HS-5 (cell line): ENCODE measurements around the gene CDKL2.
A peak's percentile ranks its signal among the peaks of the same experiment; 100 is the strongest.

Source experiments
- DNase-seq: peaks from one replicate; pipeline ENCODE4 v3.0.0-alpha.2; 2012; ENCODE audit warnings: low read depth

CDKL2 gene

DNA sequence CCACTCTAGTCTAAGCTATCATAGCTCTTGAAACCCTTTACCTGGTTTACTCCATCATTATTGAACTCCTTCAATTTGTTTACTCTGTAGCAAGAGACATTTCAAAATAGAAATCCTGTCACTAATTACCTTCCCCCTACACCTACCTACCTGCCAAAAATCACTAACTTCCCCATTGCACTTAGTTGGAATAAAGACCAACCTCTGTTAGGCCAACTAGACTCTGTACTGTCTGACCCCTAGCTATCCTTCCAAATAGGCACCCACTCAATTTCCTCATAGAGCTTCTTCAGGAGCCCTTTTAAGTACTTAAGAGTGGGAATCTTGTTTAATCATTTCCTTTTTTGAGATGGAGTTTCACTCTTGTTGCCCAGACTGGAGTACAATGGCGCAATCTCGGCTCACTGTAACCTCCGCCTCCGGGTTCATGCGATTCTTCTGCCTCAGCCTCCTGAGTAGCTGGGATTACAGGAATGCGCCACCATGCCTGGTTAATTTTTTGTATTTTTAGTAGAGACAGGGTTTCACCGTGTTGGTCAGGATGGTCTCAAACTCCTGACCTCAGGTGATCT, 8.9 kb upstream of the CDKL2 start:
- no peak for DNase-seq

DNA sequence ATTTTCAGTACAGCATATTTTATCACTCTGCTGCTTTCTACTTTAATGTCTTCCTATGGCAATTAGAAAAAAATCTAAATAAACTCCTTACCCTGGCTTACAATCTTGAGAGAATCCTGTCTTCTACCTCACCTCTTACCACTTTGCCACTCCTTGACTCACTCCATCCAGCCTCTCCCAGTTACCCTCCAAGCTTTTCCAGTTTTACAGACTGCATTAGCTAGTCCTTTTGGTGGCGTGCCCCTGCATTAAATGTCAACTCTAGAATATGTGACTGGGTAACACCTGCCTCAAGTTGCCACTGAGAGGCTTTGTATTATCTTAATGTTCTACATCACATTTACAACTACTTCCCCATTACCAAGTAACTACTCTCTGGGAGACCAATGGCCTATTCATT, 7.5 kb upstream of the CDKL2 start:
- DNase-seq = no peak

DNA sequence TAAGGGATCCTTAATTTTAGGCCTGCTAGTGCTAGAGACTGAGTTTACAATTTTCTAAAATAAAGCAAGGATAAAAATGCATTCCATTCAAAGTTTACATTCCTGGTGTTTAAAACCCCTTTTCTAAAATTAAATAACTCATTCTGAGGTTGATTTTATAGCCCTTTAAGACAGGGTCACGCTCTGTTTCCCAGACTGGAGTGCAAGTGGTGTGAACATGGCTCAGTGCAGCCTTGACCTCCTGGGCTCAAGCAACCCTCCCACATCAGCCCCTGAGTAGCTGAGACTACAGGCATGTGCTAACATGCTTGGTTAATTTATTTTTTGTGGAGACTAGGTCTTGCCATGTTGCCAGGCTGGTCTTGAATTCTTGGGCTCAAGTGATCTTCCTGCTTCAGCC, 6.8 kb upstream of the CDKL2 start:
- DNase-seq = no peak

DNA sequence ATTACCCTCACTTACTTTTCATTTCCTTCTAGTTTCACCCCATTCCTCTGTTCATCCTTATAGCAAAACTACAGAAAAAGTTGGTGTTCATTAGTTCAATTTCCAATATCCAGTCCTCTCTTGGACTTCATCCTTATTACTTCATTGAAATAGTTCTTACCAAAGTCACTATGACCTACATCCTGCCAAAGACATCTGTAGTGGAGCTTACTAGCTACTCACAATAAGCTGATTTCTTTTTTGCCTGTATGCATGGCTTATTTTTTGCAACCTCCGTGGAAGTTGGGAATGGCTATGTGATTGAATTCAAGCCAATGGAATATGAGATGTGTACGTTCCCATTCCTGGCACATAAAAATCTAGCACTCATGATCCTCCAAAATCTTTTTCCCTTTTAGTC, 4.6 kb upstream of the CDKL2 start:
- no peak for DNase-seq

DNA sequence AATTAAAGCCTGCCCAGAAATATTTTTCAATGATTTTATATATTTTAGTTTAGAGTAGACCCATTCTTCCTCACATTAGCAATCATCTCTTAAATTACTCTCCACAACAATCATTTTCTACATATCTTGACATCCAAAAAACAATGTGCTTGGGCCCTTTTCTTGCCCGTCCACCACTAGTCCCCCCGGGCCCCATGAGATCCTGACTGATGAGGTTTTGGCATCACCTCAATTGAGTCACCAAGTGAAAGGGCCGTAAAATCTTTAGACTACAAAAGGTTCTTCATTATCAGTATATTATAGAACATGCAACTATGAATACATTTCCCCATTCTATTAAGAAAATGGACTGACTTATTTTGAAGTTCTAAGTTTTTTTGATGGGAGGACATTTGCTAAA, 4.0 kb upstream of the CDKL2 start:
- no peak for DNase-seq

DNA sequence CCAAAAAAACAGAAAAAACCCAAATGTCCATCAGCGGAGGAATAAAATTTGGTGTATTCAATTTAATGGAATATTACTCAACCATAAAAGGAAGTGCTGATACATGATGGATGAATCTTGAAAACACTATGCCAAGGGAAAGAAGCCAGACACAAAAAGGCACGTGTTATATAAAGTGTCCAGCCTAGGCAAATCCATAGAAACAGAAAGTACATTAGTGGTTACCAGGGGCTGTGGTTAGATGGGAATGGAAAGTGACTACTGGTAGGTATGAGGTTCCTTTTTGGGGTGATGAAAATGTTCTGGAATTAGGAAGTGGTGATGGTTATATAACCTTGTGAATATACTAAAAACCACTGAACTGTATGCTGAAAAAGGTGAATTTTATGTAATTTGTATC, 3.5 kb upstream of the CDKL2 start:
- peak; percentile 34 for DNase-seq

DNA sequence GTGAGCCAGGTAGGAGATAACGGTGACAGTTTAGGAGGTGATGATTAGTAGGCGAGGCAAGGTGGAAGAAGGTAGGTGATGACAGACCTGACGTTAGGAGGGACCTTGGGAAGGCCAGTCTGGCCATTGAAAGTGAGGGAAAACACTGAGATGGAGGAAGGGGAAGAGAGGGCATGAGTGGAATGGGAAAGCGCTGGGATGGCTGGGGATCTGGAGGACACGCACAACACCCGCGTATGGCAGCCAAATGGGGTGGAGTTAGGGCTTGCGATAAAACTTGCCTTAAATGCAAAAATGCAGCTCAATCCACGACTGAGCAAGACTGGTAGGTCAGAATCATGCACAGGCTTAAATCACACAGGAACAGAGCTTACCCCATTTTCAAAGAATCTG, 605 bp upstream of the CDKL2 start:
- no peak for DNase-seq

DNA sequence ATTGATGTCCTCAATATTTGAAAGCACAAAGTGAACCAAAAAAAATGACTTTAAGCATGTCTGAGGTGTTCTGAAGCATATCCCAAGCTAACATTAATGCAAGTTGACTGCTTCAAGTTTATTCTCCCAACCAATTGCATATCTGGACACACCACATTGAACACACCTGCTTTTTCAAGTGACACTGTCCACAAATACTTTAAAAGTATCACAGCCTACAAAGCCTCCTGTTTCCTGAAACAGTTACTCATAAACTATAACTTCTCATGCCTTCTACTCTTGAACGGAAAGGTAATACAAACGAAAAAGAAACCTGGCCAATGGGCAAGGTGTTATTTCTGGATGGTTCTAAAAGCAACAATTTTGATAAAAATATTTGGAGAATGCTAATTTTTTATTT, 1.1 kb downstream of the CDKL2 start:
- no peak for DNase-seq

DNA sequence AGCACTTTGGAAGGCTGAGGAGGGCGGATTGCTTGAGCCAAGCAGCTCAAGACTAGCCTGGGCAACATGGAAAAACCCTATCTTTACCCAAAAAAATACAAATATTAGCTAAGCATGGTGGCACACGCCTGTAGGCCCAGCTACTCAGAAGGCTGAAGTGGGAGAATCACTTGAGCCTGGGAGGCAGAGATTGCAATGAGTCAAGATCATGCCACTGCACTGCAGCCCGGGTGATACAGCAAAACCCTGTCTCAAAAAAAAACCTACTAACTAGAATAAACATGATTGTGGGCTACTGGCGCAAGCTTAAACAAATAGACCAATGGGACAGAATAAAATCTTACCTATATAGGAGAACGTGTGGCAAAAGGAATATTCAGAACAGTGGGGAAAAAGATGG, 7.3 kb downstream of the CDKL2 start:
- DNase-seq = no peak

DNA sequence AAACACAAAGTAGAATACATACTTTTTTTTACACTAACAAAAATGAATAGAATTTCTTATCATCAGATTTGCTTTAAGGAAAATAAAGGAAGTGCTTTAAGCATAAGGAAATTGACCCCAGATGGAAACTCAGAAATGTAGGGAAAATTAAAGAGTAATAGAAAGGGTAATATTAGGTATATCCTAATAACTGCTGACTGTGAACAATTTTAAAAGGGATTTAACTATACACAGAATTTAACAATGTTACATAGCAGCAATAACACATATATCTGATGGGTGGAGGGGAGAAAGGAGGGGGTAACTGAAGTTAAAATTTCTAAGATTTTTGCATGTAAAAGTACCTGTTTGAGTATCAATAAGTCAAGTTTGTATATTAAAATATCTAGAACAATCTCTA, 8.6 kb downstream of the CDKL2 start:
- DNase-seq = no peak

DNA sequence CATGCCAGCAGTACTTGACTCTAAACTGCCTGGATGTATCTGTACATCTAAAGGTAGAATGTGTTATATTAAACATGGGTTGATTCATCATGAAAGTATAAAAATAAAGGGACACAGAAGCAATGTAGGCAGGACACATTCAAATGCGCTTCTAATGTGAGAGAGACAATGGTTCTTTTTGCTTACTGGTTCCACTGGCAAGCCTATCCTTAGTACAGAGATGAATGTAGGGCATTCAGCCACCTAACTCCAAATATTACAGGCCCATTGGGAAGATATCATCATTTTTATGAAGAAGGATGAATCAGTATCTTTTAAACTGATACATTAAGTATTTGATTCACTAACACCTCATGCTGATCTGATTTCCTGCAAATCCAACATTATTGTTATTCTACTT, 18.0 kb downstream of the CDKL2 start:
- DNase-seq = no peak

DNA sequence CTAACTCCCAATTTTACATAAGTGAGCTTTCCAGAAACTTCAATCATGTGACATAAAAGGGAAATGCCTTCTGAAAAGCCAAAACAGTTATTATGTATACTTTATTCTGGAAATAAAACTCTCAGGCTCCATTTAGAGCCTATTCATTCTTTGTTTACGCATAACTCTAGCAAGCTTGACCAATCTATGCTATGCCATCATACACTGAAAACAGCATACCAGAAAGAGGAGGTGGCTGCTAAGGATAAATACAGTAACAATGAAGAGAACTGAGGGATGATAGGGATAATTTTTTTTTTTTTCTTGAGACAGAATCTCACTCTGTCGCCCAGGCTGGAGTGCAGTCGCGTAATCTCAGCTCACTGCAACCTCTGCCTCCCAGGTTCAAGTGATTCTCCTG, 24.4 kb downstream of the CDKL2 start:
- DNase-seq = no peak

DNA sequence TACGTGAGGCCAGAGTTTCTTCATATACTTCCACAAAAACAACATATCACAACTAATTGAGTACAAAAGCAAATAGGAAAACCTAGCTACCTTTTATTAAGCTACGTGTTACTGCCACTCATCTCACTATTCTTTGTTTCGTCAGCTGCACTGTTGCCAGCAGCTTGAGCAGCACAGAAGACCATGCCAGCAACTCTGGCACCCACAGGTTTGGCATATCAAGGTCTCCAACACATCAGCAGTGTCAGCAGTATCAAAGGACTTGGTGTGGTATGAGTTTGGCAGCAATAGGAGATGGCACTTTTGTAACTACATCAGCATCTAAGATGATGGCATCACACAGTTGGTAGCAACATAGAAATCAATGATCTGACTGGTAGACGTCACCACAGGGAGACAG, 30.7 kb downstream of the CDKL2 start:
- no peak for DNase-seq

DNA sequence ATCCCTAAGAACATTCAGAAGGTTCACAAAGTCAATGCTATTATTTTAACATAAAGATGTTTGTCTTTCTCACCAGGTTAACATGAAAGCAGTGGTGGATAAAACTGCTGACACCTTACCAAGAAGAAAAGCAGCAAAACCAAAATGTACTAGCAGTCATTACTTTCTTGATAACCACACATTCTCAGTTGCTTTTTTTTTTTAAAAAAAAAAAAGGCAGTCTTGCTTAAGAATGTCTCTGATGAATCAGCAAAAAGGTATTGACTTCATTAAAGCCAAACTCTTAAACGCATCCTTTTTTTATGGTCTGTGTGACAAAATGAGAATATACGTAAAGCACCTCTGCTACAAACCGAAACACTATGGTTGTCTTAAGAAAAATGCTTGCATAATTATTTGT, 31.9 kb downstream of the CDKL2 start:
- DNase-seq = no peak

DNA sequence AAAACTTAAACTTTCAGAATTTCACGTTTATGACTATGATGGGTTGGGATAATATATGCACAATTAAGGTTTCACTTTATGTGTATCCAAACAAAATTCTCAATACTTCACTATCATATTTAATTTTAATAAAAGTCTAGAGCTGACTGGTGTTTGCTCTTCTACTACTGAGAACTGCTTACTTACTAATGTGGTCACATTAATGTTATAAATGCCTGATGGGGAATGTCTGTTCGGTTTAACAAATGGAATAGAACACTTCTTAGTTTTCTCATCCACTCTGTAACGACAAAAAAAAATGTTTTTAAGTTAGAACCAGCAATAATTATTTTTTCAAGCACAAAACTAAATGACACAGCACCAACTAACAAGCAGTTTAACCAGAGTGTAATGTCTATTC, 34.3 kb downstream of the CDKL2 start:
- DNase-seq = no peak

DNA sequence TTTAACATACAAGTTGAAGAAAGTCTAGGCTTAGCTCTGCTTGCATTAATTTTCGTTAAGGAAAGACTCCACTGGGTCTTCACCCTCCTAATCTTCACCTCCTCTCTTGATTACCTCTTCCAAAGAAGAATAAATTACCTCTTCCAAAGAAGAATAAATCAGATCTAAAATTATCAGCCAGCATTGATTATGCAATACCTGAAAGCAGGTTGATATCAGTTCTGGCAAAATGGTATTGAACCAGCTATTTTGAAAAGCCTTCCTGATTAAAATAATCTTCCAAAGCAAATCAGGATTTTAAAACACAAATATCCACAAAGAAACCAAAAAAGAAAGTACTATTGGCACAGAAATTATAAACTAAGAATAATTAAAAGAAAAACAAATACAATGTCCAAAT, 36.9 kb downstream of the CDKL2 start:
- DNase-seq = no peak

DNA sequence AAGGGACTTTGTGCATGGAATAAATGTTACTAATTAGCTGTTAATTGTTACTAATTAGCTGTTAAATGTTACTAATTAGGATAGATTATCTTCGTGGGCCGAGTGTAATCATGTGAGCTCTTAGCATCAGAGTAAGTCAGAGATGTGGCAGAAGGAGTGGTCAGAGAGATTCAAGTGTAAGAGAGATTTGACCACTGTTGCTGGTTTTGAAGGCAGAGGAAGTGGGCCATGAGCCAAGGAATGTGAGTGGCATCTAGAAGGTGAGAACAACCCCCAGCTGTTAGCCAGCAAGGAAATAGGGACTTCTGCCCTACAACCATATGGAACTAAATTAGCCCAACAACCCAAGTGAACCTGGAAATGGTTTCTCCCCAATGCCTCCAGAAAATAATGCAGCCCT, 46.3 kb downstream of the CDKL2 start:
- DNase-seq = no peak

DNA sequence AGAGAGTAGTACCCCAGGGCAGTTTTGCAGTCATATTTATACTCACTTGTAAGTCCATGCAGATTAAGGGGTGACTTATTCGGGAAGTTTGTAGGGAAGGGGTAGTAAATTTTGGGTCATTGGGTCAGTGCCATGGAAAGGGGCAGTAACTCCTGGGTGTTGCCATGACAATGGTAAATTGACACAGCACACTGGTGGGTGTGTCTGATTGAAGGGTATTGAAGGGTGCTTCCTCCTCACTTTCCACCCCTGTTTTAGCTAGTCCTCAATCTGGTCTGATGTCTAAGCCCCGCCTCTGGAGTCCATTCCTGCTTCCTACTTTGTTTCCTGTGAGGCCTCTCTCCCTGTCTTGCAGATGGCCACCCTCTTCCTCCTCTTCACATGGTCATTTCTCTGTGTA, 62.6 kb downstream of the CDKL2 start:
- DNase-seq = no peak

DNA sequence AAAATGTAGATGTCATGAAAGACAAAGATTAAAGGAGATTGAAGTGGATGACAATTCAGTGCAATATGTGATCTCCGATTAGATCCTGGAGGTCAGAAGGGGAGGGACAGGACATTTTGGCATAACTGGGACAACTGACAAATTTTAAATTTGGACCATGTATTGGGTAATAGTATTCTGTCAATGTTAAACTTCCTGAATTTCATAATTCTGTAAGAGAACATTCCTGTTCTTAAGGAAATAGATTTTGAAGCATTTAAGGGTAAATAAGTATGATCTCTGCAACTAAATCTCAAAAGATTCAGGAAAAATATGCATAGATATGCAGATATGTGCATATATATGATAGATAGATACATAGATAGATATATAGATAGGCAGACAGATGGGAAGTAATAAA, 63.4 kb downstream of the CDKL2 start:
- no peak for DNase-seq

DNA sequence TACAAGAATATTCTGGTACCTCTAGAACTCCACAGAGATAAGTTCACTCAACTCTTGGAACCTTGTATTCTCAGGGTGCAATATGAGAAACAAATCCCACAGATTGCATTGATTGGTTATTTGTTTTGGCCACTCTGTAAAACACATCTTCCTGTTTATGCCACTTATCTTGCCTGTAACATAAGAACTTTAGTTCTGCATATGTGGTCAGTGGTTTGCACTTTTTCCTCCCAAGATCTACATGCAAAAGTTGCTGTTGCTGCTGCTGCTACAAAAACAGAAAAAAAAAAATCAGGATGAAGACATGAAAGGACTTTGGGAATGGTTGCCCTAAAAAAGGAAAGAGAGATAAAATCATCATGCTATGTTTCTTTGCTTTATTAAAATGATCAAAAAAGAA, 64.8 kb downstream of the CDKL2 start:
- no peak for DNase-seq

DNA sequence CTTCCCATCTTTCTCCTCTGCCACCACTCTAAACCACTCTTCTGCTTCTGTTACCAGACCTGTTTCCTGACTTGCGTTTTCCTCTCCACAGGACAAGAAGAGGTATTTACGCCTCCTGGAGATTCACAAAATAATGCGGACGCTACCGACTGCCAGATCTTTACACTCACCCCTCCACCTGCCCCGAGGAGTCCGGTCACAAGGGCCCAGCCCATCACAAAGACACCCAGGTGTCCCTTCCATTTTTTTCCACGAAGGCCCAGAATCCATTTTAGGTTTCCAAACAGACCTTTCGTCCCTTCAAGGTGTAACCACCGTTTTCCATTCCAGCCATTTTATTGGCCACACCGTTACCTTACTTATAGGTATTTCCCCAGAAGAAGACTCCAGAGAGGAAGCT, 66.3 kb downstream of the CDKL2 start:
- DNase-seq = no peak

DNA sequence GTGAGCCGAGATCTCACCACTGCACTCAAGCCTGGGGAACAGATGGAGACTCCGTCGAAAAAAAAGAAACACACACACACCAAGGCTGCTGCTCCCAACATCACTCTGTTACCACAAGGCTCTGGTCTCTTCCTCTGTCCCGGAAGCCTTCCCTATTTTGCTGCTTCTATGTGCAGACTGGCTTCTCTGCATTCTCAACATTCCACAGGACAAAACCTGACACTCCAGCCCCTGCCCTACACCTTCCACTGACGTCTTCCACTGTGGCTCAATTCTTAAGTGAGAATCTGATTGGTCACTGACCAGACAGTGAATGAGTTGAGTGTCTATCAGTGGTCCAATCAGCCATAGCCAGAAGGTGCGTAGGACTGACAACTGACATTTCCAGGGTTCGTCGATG, 68.5 kb downstream of the CDKL2 start:
- DNase-seq = no peak

DNA sequence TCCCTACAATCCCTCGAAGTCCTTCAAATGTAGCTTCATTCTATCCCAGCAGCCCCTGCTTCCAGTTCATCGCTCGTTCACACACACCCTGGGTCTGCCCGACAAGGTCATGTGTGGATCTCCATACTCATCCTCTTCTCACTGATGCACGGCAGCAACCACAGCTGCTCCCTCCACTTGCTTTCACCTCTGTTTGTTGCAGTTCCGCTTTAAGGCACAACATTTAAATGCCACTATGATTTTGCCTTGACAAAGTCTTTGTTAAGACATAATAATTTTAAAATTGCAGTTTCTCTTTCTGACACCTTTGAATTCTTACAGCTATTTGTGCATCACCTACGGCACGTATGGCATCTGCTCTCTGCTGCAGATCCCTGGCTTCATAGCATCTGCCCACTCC, 72.6 kb downstream of the CDKL2 start:
- no peak for DNase-seq

DNA sequence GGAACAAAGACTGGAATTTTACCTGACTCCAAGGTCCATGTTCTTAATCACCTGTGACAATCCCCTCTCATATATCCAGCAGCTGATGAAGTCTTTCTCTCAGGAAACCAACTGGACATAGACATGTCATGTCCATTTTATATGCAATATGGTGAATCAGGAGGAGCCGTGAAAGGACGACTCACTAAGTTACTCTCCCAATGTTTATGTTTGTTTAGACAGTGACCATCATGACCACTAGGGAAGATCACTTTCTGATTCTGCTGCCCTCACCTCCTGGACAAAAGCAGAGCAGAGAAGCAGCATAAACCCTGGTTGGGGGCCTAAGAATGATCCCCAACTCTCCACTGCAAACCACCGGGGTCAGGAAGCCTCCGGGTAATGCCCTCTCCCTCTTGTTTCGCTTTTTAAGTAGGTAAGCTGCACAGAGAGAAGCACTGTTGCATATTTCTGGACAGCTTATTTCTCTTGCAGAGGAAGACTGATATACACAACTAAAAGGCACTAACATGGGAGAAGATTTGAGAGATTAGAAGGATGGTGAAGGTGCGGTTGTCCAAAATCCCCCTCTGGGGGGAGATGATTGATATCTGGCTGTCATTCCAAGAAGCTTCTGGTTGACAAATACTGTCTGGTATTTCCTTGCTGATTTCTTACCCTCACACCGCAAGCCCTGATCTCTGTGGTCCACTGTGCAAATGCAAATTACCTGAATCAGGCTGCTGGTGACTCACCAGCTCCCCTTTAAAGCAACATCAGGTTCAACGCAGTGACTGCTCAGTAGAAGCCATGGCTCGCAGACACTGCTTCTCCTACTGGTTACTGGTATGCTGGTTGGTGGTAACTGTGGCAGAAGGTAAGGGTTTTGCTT, 74.8 kb downstream of the CDKL2 start, which contains the start of gene ODAPH:
ODAPH (plus strand) TSS at position 773 of the 871 bp plus-strand sequence; CDS start at position 790, 17 bp downstream.
- DNase-seq = peak; percentile 55
